Sigmoid colon (tissue), 4 donors: ENCODE measurements around the gene SCPEP1.

Source experiments
- CTCF ChIP-seq, 4 experiments: fragments of 450-650 bp in 3 of 4; fragments of 200-600 bp in 1 of 4; IDR thresholded peaks; one replicate each; pipeline ENCODE4 v1.5.1; 2016 to 2019; ENCODE audit warnings: antibody characterized with exemption in 4 of 4, mild to moderate bottlenecking in 3 of 4, moderate library complexity in 2 of 4
- POLR2AphosphoS5 ChIP-seq, 4 donors: sonication (generic); formaldehyde crosslinking; IDR thresholded peaks; one replicate each; pipeline ENCODE4 v1.6.1; 2017; ENCODE audit warnings: antibody characterized with exemption in 4 of 4

- TF ChIP-seq POLR2AphosphoS5 (IDR thresholded peaks at IDR 0.05): no peak
- TF ChIP-seq CTCF (IDR thresholded peaks at IDR 0.05): no peak
Observed at GRCh38 chr17:57034807-57035754, 57.1 kb downstream of the SCPEP1 start.
